Endothelial cell of umbilical vein (primary cell): ENCODE results near the gene EML6. TPM values are rescaled to one million over a fixed set of nuclear protein-coding genes. Genes with fewer than 3 reads are reported as not detected.

Experiments
- BruUV-seq: library from RNA; stranded (reverse); fragments of 400-500 nt; replicated peaks from 2 replicates; lab custom pipeline; 2021; lab: Mats Ljungman, UMichigan
- CTCF ChIA-PET: fragments of 300-600, 350-600 bp; sonication (Branson Sonifier 250); formaldehyde crosslinking; loops from one replicate; lab custom pipeline; 2021; ENCODE audit warnings: antibody characterized with exemption, inconsistent platforms; lab: Charles Lee
- POLR2A ChIA-PET: fragments of 300-600, 350-600 bp; sonication (Branson Sonifier 250); formaldehyde crosslinking; loops from one replicate; lab custom pipeline; 2021; ENCODE audit warnings: antibody characterized with exemption, inconsistent platforms; lab: Charles Lee
- DNase-seq: peaks from one replicate; pipeline ENCODE4 v3.0.0-alpha.2; 2011; ENCODE audit warnings: low read depth, low spot score
- FAIRE-seq: peaks from 2 replicates; lab custom pipeline; 2011; peaks lifted over from hg19 to GRCh38; lab: Jason Lieb, UNC
- H2AFZ ChIP-seq: 2 replicates; pipeline ENCODE4 v1.6.0; 2012; ENCODE audit warnings: low read depth, low read length, control low read depth, inconsistent platforms
- H3K27ac ChIP-seq: 2 replicates; pipeline ENCODE4 v1.5.1; 2011; ENCODE audit warnings: low read depth, mild to moderate bottlenecking, control low read depth, low read length, moderate library complexity; ENCODE audit not compliant: insufficient read depth
- H3K27me3 ChIP-seq, 2 experiments: 2 replicates each; pipeline versions ENCODE4 v1.6.0 to v1.6.1; 2011; ENCODE audit warnings: low read length in 2 of 2, mixed read lengths in 1 of 2; ENCODE audit not compliant: control insufficient read depth in 2 of 2, insufficient read depth in 2 of 2
- H3K36me3 ChIP-seq, 2 experiments: 2 replicates in 1 of 2; 3 replicates in 1 of 2; pipeline ENCODE4 v1.5.1; 2011; ENCODE audit warnings: low read length in 2 of 2, mild to moderate bottlenecking in 1 of 2, moderate library complexity in 1 of 2; ENCODE audit not compliant: control insufficient read depth in 2 of 2, insufficient read depth in 2 of 2; ENCODE audit errors: extremely low read depth in 1 of 2
- H3K4me1 ChIP-seq: 3 replicates; pipeline ENCODE4 v1.5.1; 2011; ENCODE audit warnings: mild to moderate bottlenecking, low read length; ENCODE audit not compliant: control insufficient read depth, insufficient read depth; ENCODE audit errors: extremely low read depth
- H3K4me2 ChIP-seq: 2 replicates; pipeline ENCODE4 v1.6.1; 2011; ENCODE audit warnings: low read length, control low read depth, mixed read lengths; ENCODE audit not compliant: insufficient read depth
- H3K4me3 ChIP-seq, 3 experiments: fragments of 200-600 bp in 1 of 3; sonication (generic), shearing (Covaris generic) in 1 of 3; replicated peaks in 1 of 3; 2 replicates each; pipeline ENCODE4 v1.5.1; 2011 to 2016; ENCODE audit warnings: control low read depth in 3 of 3, low read length in 3 of 3, mild to moderate bottlenecking in 2 of 3, inconsistent platforms in 1 of 3, low read depth in 1 of 3, moderate library complexity in 1 of 3; ENCODE audit not compliant: insufficient read depth in 1 of 3
- H3K79me2 ChIP-seq: 2 replicates; pipeline ENCODE4 v1.6.0; 2012; ENCODE audit warnings: low read length, inconsistent platforms; ENCODE audit not compliant: control insufficient read depth, insufficient read depth
- H3K9ac ChIP-seq: replicated peaks from 2 replicates; pipeline ENCODE3; 2011; ENCODE audit warnings: low read length, control low read depth; ENCODE audit not compliant: insufficient read depth; ENCODE audit errors: extremely low read depth
- H3K9me1 ChIP-seq: replicated peaks from 3 replicates; pipeline ENCODE4 v1.6.0; 2011; ENCODE audit warnings: mild to moderate bottlenecking, low read length; ENCODE audit not compliant: control insufficient read depth, insufficient read depth; ENCODE audit errors: extremely low read depth
- H3K9me3 ChIP-seq: replicated peaks from 2 replicates; pipeline ENCODE4 v1.5.1; 2012; ENCODE audit warnings: low read length, inconsistent platforms; ENCODE audit not compliant: control insufficient read depth, insufficient read depth
- H4K20me1 ChIP-seq: replicated peaks from 2 replicates; pipeline ENCODE3; 2011; ENCODE audit warnings: mild to moderate bottlenecking, low read length; ENCODE audit not compliant: control insufficient read depth, insufficient read depth; ENCODE audit errors: extremely low read depth
- EZH2 ChIP-seq: IDR thresholded peaks from 2 replicates; pipeline ENCODE4 v1.6.1; 2012; ENCODE audit warnings: borderline replicate concordance, low read depth, mild to moderate bottlenecking, moderate library complexity, low read length, inconsistent platforms; ENCODE audit not compliant: severe bottlenecking
- FOS ChIP-seq: IDR thresholded peaks from 2 replicates; pipeline ENCODE4 v1.6.1; 2011; ENCODE audit warnings: mild to moderate bottlenecking, low read length, moderate library complexity, borderline replicate concordance; ENCODE audit not compliant: insufficient read depth
- GATA2 ChIP-seq: IDR thresholded peaks from 2 replicates; pipeline ENCODE4 v1.7.0; 2011; ENCODE audit warnings: low read depth, mild to moderate bottlenecking, moderate library complexity, mixed read lengths, low read length; ENCODE audit not compliant: insufficient read length, insufficient read depth
- JUN ChIP-seq: IDR thresholded peaks from 2 replicates; pipeline ENCODE4 v1.6.1; 2011; ENCODE audit warnings: borderline replicate concordance, low read depth; ENCODE audit not compliant: insufficient read length, insufficient read depth
- MAX ChIP-seq: IDR thresholded peaks from 2 replicates; pipeline ENCODE4 v1.6.1; 2011; ENCODE audit not compliant: insufficient read depth, insufficient read length
- MYC ChIP-seq: IDR thresholded peaks from one replicate; pipeline ENCODE4 v1.6.1; 2011; ENCODE audit warnings: mild to moderate bottlenecking, low read depth, low read length
- POLR2A ChIP-seq: IDR thresholded peaks from 2 replicates; pipeline ENCODE4 v1.6.1; 2012; ENCODE audit warnings: low read depth, mild to moderate bottlenecking, control low read depth, low read length
- POLR2AphosphoS5 ChIP-seq: IDR thresholded peaks from 2 replicates; pipeline ENCODE4 v1.6.1; 2012; ENCODE audit warnings: low read depth, mild to moderate bottlenecking, control low read depth, low read length, moderate library complexity; ENCODE audit not compliant: insufficient read depth
- dilution Hi-C: fragments of 300-500 bp; cut with MboI; formaldehyde crosslinking; loops from one replicate; pipeline ENCODE4 v1.15.0; 2019; ENCODE audit warnings: low sequenced_read_pairs; ENCODE audit not compliant: extremely low pct_ligation_motif_present
- intact Hi-C: fragments of 100-400 bp; cut with micrococcal nuclease; formaldehyde crosslinking; loops from one replicate; pipeline ENCODE4 v1.10.0; 2022
- polyA plus RNA-seq, 4 experiments: library from polyadenylated mRNA; depleted of rRNA in 3 of 4; stranded (reverse) in 3 of 4; unstranded in 1 of 4; fragments of >200 nt; gene quantifications; 2 replicates each; pipeline versions ENCODE4 v1.2.1 to v1.2.3, GENCODE V29; 2011 to 2012; ENCODE audit warnings: missing spikeins in 1 of 4
- total RNA-seq: library from RNA; stranded (reverse); gene quantifications from 2 replicates; pipeline ENCODE4 v1.2.3, GENCODE V29; 2021
- TF ChIP-seq, protein P1 (sequence below), 2 donors: IDR thresholded peaks; 1 replicate in 1 of 2; 2 replicates in 1 of 2; pipeline ENCODE4 v1.5.1; 2011; ENCODE audit warnings: low read length in 2 of 2, mild to moderate bottlenecking in 2 of 2, moderate library complexity in 2 of 2, control low read depth in 1 of 2, inconsistent platforms in 1 of 2, low read depth in 1 of 2; ENCODE audit not compliant: insufficient read depth in 1 of 2; ENCODE audit errors: extremely low read depth in 1 of 2

EML6 gene
- total and polyA plus RNA-seq, 2 donors (not counting 3 experiments of a cell fraction or from before 2014, with no cell fraction given), result 0.79 to 2.1 TPM

DNA sequence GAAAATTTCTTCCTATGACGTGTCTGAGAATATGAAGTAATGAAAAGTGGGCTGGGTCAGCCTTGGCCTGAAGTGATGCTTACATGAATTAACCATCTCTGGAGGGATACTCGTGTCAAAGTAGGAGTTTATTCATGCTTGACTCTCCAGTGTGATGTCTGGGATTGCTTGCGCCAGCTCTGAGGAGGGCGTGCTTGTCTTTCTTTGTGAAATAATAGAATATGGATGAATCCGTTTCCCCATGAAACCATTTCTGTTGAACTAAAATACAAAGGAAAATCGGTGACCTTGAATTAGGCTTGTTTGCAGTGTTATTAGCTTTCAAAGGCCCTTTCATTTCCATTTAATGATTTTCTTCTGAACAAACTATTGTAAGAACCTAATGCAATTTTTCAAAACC, 77.9 kb downstream of the EML6 start:
- H2AFZ ChIP-seq, result no peak overlapping the region
- ChIA-PET POLR2A (no interaction called here), CTCF (interaction anchor here (0.6 to 3.8 kb wide), 3 partner anchors 18 to 695 kb away, joined by 3 to 10 read pairs (median 5); no protein-coding TSS in a partner anchor)
- no peak overlapping the region for H3K4me2 ChIP-seq
- peaks cover 1 to 7% of the 10 kb centered on the region in 2 experiments for H3K27me3 ChIP-seq
- intact Hi-C loops (no loop called here), dilution Hi-C loops (no loop called here)
- no peaks in the 10 kb centered on the region for H3K9me3 ChIP-seq
- no peaks in the 10 kb centered on the region for H4K20me1 ChIP-seq
- no peak overlapping the region for H3K27ac ChIP-seq
- no TSS peak for BruUV-seq
- FAIRE-seq (no peak), DNase-seq (no peak)
- no peaks in the 10 kb centered on the region for H3K9me1 ChIP-seq
- TF ChIP-seq JUN (no peak), GATA2 (no peak), MYC (no peak), MAX (no peak), POLR2A (no peak), POLR2AphosphoS5 (no peak), EZH2 (no peak), FOS (no peak)
- TF ChIP-seq, protein P1, sequence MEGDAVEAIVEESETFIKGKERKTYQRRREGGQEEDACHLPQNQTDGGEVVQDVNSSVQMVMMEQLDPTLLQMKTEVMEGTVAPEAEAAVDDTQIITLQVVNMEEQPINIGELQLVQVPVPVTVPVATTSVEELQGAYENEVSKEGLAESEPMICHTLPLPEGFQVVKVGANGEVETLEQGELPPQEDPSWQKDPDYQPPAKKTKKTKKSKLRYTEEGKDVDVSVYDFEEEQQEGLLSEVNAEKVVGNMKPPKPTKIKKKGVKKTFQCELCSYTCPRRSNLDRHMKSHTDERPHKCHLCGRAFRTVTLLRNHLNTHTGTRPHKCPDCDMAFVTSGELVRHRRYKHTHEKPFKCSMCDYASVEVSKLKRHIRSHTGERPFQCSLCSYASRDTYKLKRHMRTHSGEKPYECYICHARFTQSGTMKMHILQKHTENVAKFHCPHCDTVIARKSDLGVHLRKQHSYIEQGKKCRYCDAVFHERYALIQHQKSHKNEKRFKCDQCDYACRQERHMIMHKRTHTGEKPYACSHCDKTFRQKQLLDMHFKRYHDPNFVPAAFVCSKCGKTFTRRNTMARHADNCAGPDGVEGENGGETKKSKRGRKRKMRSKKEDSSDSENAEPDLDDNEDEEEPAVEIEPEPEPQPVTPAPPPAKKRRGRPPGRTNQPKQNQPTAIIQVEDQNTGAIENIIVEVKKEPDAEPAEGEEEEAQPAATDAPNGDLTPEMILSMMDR (IDR thresholded peaks at IDR 0.05; ENCODE audit: extremely low read depth in 1 of 2, insufficient read depth in 1 of 2, low read depth in 1 of 2, low read length in 2 of 2), result no peak
- no peak overlapping the region for H3K9ac ChIP-seq
- H3K4me3 ChIP-seq, result no peak overlapping the region
- H3K79me2 ChIP-seq, result no peaks in the 10 kb centered on the region
- no peaks in the 10 kb centered on the region for H3K4me1 ChIP-seq
- H3K36me3 ChIP-seq, result no peaks in the 10 kb centered on the region
